Measurements from ENCODE around the gene CXorf65. TPM values are rescaled to one million over a fixed set of nuclear protein-coding genes. Genes with fewer than 3 reads are reported as not detected.

The CXorf65 gene
- total RNA-seq (ENCODE audit: unreplicated experiment) = not detected
- long read RNA-seq = 0 reads

DNA sequence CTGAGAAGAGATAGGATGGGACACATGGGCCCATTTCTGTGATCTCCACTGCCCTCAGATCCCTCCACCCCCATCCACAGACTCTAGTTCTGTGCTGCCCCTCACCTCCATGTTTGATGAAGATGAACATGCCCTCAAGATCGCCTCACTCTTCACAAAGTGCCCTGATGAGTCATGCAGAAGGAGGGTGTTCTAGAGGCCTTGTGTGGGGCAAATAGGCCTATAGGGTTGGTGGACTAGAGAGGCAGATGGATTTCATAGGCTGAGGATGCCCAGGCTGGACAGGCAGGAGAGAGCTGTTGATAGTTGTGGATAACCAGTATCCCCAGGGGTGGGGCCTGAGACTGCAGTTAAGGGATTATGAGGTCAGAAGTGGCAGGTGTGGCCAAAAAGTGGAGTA is at the start of gene CXorf65:
Gene CXorf65 (minus strand): TSS at position 314 of the 400 bp plus-strand sequence. CDS start 184 bp downstream, at position 130.
- TF ChIP-seq, protein P1, sequence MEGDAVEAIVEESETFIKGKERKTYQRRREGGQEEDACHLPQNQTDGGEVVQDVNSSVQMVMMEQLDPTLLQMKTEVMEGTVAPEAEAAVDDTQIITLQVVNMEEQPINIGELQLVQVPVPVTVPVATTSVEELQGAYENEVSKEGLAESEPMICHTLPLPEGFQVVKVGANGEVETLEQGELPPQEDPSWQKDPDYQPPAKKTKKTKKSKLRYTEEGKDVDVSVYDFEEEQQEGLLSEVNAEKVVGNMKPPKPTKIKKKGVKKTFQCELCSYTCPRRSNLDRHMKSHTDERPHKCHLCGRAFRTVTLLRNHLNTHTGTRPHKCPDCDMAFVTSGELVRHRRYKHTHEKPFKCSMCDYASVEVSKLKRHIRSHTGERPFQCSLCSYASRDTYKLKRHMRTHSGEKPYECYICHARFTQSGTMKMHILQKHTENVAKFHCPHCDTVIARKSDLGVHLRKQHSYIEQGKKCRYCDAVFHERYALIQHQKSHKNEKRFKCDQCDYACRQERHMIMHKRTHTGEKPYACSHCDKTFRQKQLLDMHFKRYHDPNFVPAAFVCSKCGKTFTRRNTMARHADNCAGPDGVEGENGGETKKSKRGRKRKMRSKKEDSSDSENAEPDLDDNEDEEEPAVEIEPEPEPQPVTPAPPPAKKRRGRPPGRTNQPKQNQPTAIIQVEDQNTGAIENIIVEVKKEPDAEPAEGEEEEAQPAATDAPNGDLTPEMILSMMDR (IDR thresholded peaks at IDR 0.05; ENCODE audit: unreplicated experiment) = no peak
- peaks cover 14% of the 10 kb centered on the region for H3K4me1 Mint-ChIP-seq (ENCODE audit: unreplicated experiment)
- H3K4me3 Mint-ChIP-seq (ENCODE audit: unreplicated experiment) = no peak within 1 kb of the TSS
- peaks cover 11% of the 10 kb centered on the region for H3K27me3 Mint-ChIP-seq (ENCODE audit: unreplicated experiment)
- no peak for DNase-seq (ENCODE audit: low spot score)
- no peak within 1 kb of the TSS for H3K27ac Mint-ChIP-seq (ENCODE audit: unreplicated experiment)
- H3K9me3 Mint-ChIP-seq (ENCODE audit: unreplicated experiment) = no peaks in the 10 kb centered on the region
- no peaks in the 10 kb centered on the region for H3K36me3 Mint-ChIP-seq (ENCODE audit: low read depth, unreplicated experiment)

DNA sequence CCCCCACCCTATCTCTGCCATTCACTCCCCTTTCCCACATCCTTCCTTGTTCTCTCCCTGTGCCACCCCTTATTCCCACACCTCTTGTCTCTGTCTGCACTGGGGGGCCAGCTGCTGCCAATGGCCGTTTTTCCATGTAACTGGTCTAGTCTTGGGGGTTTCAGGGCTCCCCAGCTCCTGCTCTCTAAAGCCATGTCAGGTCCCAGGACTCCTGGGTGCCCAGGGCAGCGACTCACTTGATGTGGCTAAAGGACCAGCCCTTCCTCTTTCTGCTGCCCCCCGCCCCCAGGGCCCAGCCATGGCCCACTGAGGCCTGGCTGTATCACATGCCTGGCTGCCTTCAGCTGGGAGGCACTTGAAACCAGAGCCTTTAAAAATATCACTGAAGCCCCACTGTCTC is 48.1 kb upstream of the CXorf65 start:
- Mint-ChIP-seq H3K4me1 (ENCODE audit: unreplicated experiment) (peaks cover 3% of the 10 kb centered on the region), H3K9me3 (ENCODE audit: unreplicated experiment) (no peaks in the 10 kb centered on the region), H3K4me3 (ENCODE audit: unreplicated experiment) (no peak overlapping the region), H3K36me3 (ENCODE audit: low read depth, unreplicated experiment) (peaks cover 5% of the 10 kb centered on the region), H3K27me3 (ENCODE audit: unreplicated experiment) (peaks cover 9% of the 10 kb centered on the region), H3K27ac (ENCODE audit: unreplicated experiment) (no peak overlapping the region)
- no peak for DNase-seq (ENCODE audit: low spot score)
- TF ChIP-seq, protein P1 (IDR thresholded peaks at IDR 0.05; ENCODE audit: unreplicated experiment) = no peak

DNA sequence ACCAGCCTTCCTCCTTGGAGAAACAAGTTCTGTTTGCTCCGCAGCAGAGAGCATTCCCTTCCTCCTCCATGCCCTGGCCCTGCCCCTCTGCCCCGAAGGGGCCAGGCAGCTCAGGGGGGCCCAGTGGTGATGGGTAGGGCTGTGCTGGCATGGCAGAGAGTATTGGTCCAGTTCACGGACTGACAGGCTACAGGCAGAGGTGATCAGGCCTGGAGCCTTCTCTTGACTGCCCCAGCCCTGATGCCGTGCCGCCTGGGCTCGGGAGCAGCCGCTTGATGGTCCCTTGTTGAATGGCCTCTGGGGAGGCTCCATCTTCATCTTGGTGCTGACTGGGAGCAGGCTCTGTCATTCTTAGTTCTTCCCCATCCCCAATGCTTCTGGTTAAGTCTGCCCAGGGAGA is 47.7 kb upstream of the CXorf65 start:
- Mint-ChIP-seq H3K36me3 (ENCODE audit: low read depth, unreplicated experiment) (peaks cover 5% of the 10 kb centered on the region), H3K27ac (ENCODE audit: unreplicated experiment) (no peak overlapping the region), H3K9me3 (ENCODE audit: unreplicated experiment) (no peaks in the 10 kb centered on the region), H3K4me1 (ENCODE audit: unreplicated experiment) (peaks cover 3% of the 10 kb centered on the region), H3K4me3 (ENCODE audit: unreplicated experiment) (no peak overlapping the region), H3K27me3 (ENCODE audit: unreplicated experiment) (peaks cover 9% of the 10 kb centered on the region)
- TF ChIP-seq, protein P1 (IDR thresholded peaks at IDR 0.05; ENCODE audit: unreplicated experiment) = no peak
- no peak for DNase-seq (ENCODE audit: low spot score)

DNA sequence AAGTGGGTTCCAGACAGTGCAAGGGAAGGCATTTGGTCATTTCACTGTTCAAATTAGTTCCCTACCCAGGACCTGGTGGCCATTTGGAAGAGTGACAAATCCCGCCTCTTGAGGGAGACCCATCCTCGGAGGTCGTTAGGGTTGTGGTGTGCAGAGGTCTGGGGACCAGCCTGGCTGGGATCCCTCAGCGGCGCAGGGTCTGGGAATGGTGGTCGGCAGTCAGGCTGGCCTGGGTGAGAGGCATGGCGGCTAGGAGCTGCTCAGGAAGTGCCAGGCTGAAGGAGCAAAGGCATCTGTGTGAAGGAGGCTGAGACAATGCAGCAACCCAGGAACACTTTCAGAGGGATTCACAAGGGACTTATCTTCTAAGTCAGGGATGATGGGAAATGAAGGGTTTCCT is 44.8 kb upstream of the CXorf65 start:
- no peaks in the 10 kb centered on the region for H3K9me3 Mint-ChIP-seq (ENCODE audit: unreplicated experiment)
- no peak overlapping the region for H3K4me3 Mint-ChIP-seq (ENCODE audit: unreplicated experiment)
- TF ChIP-seq, protein P1 (IDR thresholded peaks at IDR 0.05; ENCODE audit: unreplicated experiment) = no peak
- peaks cover 7% of the 10 kb centered on the region for H3K4me1 Mint-ChIP-seq (ENCODE audit: unreplicated experiment)
- no peak overlapping the region for H3K27ac Mint-ChIP-seq (ENCODE audit: unreplicated experiment)
- peaks cover 5% of the 10 kb centered on the region for H3K36me3 Mint-ChIP-seq (ENCODE audit: low read depth, unreplicated experiment)
- peaks cover 10% of the 10 kb centered on the region for H3K27me3 Mint-ChIP-seq (ENCODE audit: unreplicated experiment)
- no peak for DNase-seq (ENCODE audit: low spot score)

DNA sequence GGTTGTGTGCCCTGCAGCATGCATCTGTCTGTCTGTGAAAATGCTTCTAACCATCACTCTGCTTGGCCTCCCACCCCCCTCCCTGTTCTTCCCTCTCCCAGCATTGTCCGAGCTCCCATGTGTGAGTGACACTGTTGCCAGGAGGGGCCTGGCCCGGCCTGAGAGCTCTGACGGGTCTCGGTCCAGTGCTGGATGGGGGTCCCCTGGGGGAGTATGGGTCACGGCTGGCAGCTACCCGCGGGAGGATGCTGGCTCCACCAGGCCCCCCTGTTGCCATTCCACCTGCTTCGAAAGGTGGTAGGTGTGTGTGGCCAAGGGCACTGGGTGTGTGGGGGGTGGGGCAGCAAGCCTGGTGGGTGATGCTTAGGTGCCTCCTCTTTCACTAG is 41.7 kb upstream of the CXorf65 start:
- no peak overlapping the region for H3K27ac Mint-ChIP-seq (ENCODE audit: unreplicated experiment)
- no peak overlapping the region for H3K4me3 Mint-ChIP-seq (ENCODE audit: unreplicated experiment)
- peaks cover 16% of the 10 kb centered on the region for H3K4me1 Mint-ChIP-seq (ENCODE audit: unreplicated experiment)
- H3K9me3 Mint-ChIP-seq (ENCODE audit: unreplicated experiment) = no peaks in the 10 kb centered on the region
- H3K27me3 Mint-ChIP-seq (ENCODE audit: unreplicated experiment) = peaks cover 10% of the 10 kb centered on the region
- H3K36me3 Mint-ChIP-seq (ENCODE audit: low read depth, unreplicated experiment) = no peaks in the 10 kb centered on the region
- TF ChIP-seq, protein P1 (IDR thresholded peaks at IDR 0.05; ENCODE audit: unreplicated experiment) = no peak
- no peak for DNase-seq (ENCODE audit: low spot score)

Data from endothelial cell (in vitro differentiated cells).